ENCODE measurements around the gene ZNF462. TPM values are rescaled to one million over a fixed set of nuclear protein-coding genes. Genes with fewer than 3 reads are reported as not detected.

Gene ZNF462
- polyA plus RNA-seq, 1 donor, result 12.4 TPM

DNA sequence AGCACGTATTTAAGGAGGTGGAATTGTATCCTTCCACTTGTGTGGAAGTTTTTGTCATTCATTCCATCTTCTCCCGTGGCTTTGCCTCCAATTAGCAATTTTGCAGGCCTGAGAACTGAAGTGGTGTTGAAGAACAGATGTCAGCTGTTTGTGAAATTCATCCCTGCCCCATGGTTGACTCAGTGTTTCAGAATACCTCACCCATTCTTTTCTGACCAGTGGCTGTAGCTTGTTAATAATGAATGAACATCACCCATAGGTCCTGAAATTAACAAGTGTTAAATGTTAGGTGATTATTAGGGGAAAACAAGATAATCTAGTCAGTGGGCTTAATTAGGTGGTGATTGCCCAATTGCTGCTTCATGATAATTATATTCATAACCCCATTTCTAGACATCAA is 11.7 kb downstream of the ZNF462 start:
- Histone ChIP-seq H3K4me3 (ENCODE audit: low read length) (no peak overlapping the region), H3K27me3 (ENCODE audit: control insufficient read depth, insufficient read depth, low read length) (no peaks in the 10 kb centered on the region), H3K27ac (ENCODE audit: low read length) (no peak overlapping the region), H3K36me3 (ENCODE audit: control insufficient read depth, insufficient read depth, low read length) (no peaks in the 10 kb centered on the region), H3K4me1 (ENCODE audit: control insufficient read depth, insufficient read depth, low read length) (peaks cover 13% of the 10 kb centered on the region), H3K9me3 (ENCODE audit: control insufficient read depth, low read depth, low read length) (no peaks in the 10 kb centered on the region)
- no peak for DNase-seq
- WGBS (ENCODE audit: insufficient coverage, low lambda C conversion rate), result 100% methylated on average over 1 of the region's 2 CpGs

DNA sequence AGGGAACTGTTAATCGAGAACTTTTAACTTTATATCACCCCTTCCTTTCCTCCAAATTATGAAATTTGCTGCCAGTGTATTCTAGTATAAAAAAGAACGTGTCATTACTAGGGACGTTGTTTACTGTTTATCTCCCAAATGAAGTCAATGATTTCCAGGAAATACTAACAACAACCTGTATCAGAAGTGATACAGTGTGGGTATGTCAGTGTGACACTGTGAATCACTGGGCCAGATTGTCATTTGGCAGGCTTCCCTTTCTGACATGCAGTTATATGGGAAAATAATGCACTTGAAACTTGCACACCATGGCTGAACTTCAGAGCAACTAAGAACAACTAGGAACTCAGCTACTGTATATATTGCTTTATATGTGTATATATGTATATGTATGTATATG is 12.6 kb downstream of the ZNF462 start:
- Histone ChIP-seq H3K4me1 (ENCODE audit: control insufficient read depth, insufficient read depth, low read length) (peaks cover 22% of the 10 kb centered on the region), H3K9me3 (ENCODE audit: control insufficient read depth, low read depth, low read length) (no peaks in the 10 kb centered on the region), H3K36me3 (ENCODE audit: control insufficient read depth, insufficient read depth, low read length) (no peaks in the 10 kb centered on the region), H3K27ac (ENCODE audit: low read length) (no peak overlapping the region), H3K27me3 (ENCODE audit: control insufficient read depth, insufficient read depth, low read length) (no peaks in the 10 kb centered on the region), H3K4me3 (ENCODE audit: low read length) (no peak overlapping the region)
- DNase-seq, result no peak
- no CpG with 5 or more reads among the region's 3 CpGs for WGBS (ENCODE audit: insufficient coverage, low lambda C conversion rate)

DNA sequence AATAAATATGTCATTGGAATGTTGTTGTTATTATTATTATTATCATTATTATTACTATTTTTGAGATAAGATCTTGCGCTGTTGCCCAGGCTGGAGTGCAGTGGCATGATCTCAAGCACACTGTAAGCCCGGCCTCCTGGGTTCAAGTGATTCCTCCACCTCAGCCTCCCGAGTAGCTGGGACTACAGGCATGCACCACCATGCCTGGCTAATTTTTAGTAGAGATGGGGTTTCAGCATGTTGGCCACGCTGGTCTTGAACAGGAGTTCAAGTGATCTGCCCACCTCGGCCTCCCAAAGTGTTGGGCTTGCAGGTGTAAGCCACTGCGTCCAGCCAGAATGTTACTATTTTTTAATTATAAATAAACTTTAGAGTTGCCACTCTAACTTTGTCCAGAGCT is 14.4 kb downstream of the ZNF462 start:
- DNase-seq, result no peak
- H3K4me3 ChIP-seq (ENCODE audit: low read length), result no peak overlapping the region
- H3K27me3 ChIP-seq (ENCODE audit: control insufficient read depth, insufficient read depth, low read length), result no peaks in the 10 kb centered on the region
- no peak overlapping the region for H3K27ac ChIP-seq (ENCODE audit: low read length)
- H3K36me3 ChIP-seq (ENCODE audit: control insufficient read depth, insufficient read depth, low read length), result no peaks in the 10 kb centered on the region
- peaks cover 35% of the 10 kb centered on the region for H3K4me1 ChIP-seq (ENCODE audit: control insufficient read depth, insufficient read depth, low read length)
- 100% methylated on average over 1 of the region's 6 CpGs for WGBS (ENCODE audit: insufficient coverage, low lambda C conversion rate)
- no peaks in the 10 kb centered on the region for H3K9me3 ChIP-seq (ENCODE audit: control insufficient read depth, low read depth, low read length)

DNA sequence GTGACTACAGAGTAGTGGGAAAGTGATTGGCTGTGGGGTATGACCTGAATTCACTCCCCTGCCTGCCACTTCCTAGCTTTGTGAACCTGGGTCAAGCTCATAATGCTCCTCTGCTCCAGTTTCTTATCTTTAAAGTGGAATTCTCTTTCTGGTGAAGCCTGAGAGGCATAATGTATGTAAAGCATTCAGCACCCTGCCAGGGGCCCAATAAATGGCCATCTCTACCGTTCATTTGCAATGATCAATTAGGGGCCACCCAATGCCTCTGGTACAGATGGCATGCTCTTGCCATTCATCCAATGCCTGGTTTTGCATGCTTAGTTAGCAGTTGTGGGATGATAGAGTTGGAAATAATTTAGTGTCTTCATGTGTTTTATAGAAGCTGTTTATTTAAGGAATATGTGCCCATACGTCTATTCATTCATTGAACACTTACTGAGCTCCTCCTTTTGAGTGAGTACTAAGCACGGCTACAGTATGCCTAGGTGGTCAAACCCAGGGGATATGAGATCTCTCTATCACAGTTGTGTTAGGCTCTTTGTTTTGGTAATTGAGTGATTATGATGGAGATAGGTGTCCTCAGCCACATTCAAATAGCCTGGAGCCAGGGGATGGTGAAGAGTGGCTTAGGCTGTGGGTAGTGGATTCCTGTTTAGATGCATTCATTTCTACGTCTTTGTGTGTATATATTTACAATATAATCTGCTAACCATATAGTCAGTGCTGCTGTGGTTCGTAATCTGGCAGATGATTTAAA is 15.3 kb downstream of the ZNF462 start:
- WGBS (ENCODE audit: insufficient coverage, low lambda C conversion rate), result no CpG with 5 or more reads among the region's 5 CpGs
- H3K4me3 ChIP-seq (ENCODE audit: low read length), result no peak overlapping the region
- no peak for DNase-seq
- H3K27me3 ChIP-seq (ENCODE audit: control insufficient read depth, insufficient read depth, low read length), result no peaks in the 10 kb centered on the region
- H3K27ac ChIP-seq (ENCODE audit: low read length), result peak overlapping the region; percentile 54
- H3K9me3 ChIP-seq (ENCODE audit: control insufficient read depth, low read depth, low read length), result no peaks in the 10 kb centered on the region
- H3K36me3 ChIP-seq (ENCODE audit: control insufficient read depth, insufficient read depth, low read length), result no peaks in the 10 kb centered on the region
- H3K4me1 ChIP-seq (ENCODE audit: control insufficient read depth, insufficient read depth, low read length), result peaks cover 37% of the 10 kb centered on the region

DNA sequence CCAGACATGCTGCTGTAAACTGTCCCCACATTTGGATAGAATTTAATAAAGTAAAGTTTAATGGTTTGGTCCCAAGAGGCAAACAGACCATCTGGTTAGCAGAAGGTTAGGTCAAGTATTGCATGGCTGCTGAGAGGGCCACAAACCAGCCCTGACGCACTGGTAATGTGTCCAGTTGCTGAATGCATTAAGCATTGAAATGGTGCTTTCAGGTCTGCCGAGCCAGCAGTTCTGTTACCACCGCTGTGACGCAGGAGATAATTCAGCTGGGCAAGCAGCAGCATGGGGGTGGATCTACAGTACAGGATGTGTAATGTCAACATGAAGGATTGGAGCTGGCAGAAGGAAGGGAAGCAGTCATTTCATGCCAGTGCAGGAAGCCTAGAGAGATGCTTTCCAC is 16.0 kb downstream of the ZNF462 start:
- H3K4me3 ChIP-seq (ENCODE audit: low read length), result no peak overlapping the region
- no peaks in the 10 kb centered on the region for H3K27me3 ChIP-seq (ENCODE audit: control insufficient read depth, insufficient read depth, low read length)
- H3K9me3 ChIP-seq (ENCODE audit: control insufficient read depth, low read depth, low read length), result no peaks in the 10 kb centered on the region
- peaks cover 41% of the 10 kb centered on the region for H3K4me1 ChIP-seq (ENCODE audit: control insufficient read depth, insufficient read depth, low read length)
- DNase-seq, result peak; percentile 75 to 83
- H3K27ac ChIP-seq (ENCODE audit: low read length), result peak overlapping the region; percentile 54
- no CpG with 5 or more reads among the region's 4 CpGs for WGBS (ENCODE audit: insufficient coverage, low lambda C conversion rate)
- H3K36me3 ChIP-seq (ENCODE audit: control insufficient read depth, insufficient read depth, low read length), result no peaks in the 10 kb centered on the region

DNA sequence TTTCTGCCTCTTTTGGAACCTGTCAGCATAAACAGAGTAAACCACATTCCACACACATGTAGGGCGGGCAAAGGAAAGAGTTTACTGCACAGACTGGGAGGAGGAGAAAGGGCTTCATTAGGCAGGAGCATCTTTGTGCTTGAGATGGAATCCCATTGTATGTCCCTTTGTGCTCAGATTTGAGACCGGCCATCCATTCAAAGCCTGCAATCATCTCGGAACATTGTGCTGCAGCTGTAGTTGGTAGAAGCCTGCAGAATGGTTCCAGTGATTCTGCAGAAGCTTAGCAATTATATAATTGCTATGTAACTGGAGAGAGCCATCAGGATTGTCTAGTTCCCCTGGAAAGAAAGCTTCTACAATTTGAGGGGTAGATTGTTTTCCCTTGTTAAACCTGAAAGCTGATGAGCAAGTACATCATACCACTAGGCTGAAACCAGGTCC is 16.5 kb downstream of the ZNF462 start:
- no peak for DNase-seq
- Histone ChIP-seq H3K9me3 (ENCODE audit: control insufficient read depth, low read depth, low read length) (no peaks in the 10 kb centered on the region), H3K36me3 (ENCODE audit: control insufficient read depth, insufficient read depth, low read length) (no peaks in the 10 kb centered on the region), H3K4me3 (ENCODE audit: low read length) (no peak overlapping the region), H3K27ac (ENCODE audit: low read length) (peak overlapping the region; percentile 54), H3K27me3 (ENCODE audit: control insufficient read depth, insufficient read depth, low read length) (no peaks in the 10 kb centered on the region), H3K4me1 (ENCODE audit: control insufficient read depth, insufficient read depth, low read length) (peaks cover 41% of the 10 kb centered on the region)
- WGBS (ENCODE audit: insufficient coverage, low lambda C conversion rate), result no CpG with 5 or more reads among the region's 3 CpGs

DNA sequence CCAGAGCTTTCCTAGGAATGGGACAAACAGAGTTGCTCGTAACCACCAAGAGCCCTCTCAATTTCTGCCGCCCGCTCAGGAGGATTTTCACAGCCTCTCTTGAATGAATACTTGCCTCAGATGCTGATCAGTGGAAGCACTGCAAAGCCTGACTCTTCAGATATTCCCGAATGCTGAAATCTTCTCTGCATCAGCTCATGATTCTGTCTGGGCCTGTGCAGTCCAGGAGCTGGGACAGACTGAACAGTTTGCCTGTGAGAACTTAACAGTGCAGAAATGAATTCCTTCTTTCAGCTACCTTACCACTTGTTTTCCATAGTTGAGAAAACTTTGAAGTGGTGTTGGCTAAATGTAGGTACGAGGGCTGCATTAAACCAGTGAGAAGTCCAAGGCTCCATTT is 17.1 kb downstream of the ZNF462 start:
- Histone ChIP-seq H3K4me3 (ENCODE audit: low read length) (no peak overlapping the region), H3K36me3 (ENCODE audit: control insufficient read depth, insufficient read depth, low read length) (no peaks in the 10 kb centered on the region), H3K27ac (ENCODE audit: low read length) (peak overlapping the region; percentile 50), H3K9me3 (ENCODE audit: control insufficient read depth, low read depth, low read length) (no peaks in the 10 kb centered on the region), H3K27me3 (ENCODE audit: control insufficient read depth, insufficient read depth, low read length) (no peaks in the 10 kb centered on the region), H3K4me1 (ENCODE audit: control insufficient read depth, insufficient read depth, low read length) (peaks cover 41% of the 10 kb centered on the region)
- 83% methylated on average over 1 of the region's 5 CpGs for WGBS (ENCODE audit: insufficient coverage, low lambda C conversion rate)
- DNase-seq, result no peak

DNA sequence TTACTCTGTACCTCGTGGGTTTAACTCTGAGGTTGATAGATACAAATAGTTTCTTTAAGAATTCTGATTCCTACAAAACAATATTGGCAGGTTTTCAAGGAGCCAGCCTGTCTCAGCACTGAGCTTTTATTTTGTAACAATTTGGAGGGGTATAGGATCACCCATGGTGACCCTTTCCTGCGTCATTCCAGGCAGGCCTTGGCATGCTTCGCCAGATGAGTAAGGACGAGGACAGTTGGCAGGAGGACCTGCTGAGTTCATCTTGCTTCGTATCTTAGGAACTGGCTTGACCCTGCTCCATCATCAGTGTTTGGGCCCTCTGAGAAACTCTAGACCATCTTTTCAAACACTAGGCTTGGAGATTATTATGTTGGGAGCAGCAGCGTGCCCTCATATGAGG is 17.9 kb downstream of the ZNF462 start:
- peaks cover 41% of the 10 kb centered on the region for H3K4me1 ChIP-seq (ENCODE audit: control insufficient read depth, insufficient read depth, low read length)
- peak in 1 of 2 donors; percentile 59 for DNase-seq
- no peaks in the 10 kb centered on the region for H3K27me3 ChIP-seq (ENCODE audit: control insufficient read depth, insufficient read depth, low read length)
- H3K9me3 ChIP-seq (ENCODE audit: control insufficient read depth, low read depth, low read length), result no peaks in the 10 kb centered on the region
- H3K27ac ChIP-seq (ENCODE audit: low read length), result peak overlapping the region; percentile 50
- no peaks in the 10 kb centered on the region for H3K36me3 ChIP-seq (ENCODE audit: control insufficient read depth, insufficient read depth, low read length)
- no peak overlapping the region for H3K4me3 ChIP-seq (ENCODE audit: low read length)
- no CpG with 5 or more reads among the region's 6 CpGs for WGBS (ENCODE audit: insufficient coverage, low lambda C conversion rate)

DNA sequence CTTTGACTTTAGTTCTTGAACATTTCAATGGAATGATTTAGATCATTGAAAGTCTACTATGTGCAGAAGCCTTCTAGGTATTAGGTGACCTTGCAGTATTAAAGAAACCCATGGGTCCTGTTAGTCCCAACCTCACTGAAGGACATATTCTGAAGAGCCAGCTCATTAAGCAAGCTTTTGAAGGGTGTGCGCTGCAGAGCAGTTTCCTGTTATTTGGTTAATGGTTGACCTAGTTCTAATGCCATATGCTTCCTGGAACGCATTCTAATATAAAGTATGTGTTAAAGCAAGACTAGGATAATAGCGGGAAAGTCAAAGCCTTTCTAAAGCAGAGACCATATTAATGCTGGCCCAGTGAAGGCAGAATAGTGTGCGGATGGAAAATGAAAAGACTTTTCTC is 20.1 kb downstream of the ZNF462 start:
- no peak for DNase-seq
- H3K27ac ChIP-seq (ENCODE audit: low read length), result no peak overlapping the region
- H3K4me1 ChIP-seq (ENCODE audit: control insufficient read depth, insufficient read depth, low read length), result peaks cover 49% of the 10 kb centered on the region
- WGBS (ENCODE audit: insufficient coverage, low lambda C conversion rate), result 76% methylated on average over 2 of the region's 4 CpGs
- H3K27me3 ChIP-seq (ENCODE audit: control insufficient read depth, insufficient read depth, low read length), result no peaks in the 10 kb centered on the region
- H3K9me3 ChIP-seq (ENCODE audit: control insufficient read depth, low read depth, low read length), result no peaks in the 10 kb centered on the region
- no peaks in the 10 kb centered on the region for H3K36me3 ChIP-seq (ENCODE audit: control insufficient read depth, insufficient read depth, low read length)
- H3K4me3 ChIP-seq (ENCODE audit: low read length), result no peak overlapping the region

DNA sequence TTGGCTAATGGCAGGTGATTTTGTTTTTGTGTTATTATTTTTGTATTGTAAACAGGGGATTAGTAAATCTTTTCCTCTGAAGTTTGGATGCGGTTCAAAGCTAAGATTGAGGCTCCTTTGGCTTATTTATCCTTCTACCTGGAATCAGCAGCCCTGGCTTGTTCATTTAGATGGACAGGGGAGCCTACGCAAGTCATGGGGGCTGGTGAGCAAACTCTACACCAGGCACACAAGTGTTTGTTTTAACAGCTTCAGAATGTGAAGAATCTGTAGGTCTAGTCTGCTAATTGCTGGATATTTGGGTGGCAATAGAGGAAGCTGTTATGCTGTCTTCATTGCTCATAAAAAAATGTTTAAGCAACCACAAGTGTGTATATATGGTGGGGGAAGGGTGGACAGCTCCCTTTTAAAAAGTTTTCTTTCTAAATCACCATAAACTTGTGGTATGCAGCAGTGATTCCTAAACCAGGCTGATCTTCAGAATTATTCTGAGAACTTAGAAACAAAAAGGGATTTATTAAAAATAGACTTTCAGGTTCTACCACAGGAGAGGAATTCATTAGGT is 20.7 kb downstream of the ZNF462 start:
- no CpG with 5 or more reads among the region's 2 CpGs for WGBS (ENCODE audit: insufficient coverage, low lambda C conversion rate)
- H3K4me1 ChIP-seq (ENCODE audit: control insufficient read depth, insufficient read depth, low read length), result peaks cover 45% of the 10 kb centered on the region

DNA sequence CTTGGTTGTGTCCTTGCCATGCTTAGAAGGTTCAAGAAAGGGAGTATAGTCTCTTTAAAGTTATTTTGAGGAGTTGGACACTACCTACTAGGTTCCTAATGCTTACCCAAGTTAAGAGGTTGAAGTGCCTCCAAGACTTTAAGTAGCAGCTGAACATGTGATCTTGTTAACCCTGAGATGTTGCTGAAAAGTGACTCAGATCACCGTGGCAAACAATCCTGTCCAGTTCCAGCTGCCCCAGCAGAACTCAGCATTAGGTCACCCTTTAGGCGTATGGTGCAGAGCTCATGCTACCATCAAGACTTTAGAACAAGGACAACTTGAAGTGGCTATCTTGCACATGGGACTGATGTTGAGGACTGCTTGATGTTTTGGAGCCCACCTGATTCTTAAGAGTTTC is 22.5 kb downstream of the ZNF462 start:
- Histone ChIP-seq H3K9me3 (ENCODE audit: control insufficient read depth, low read depth, low read length) (no peaks in the 10 kb centered on the region), H3K4me3 (ENCODE audit: low read length) (no peak overlapping the region), H3K4me1 (ENCODE audit: control insufficient read depth, insufficient read depth, low read length) (peaks cover 39% of the 10 kb centered on the region), H3K27me3 (ENCODE audit: control insufficient read depth, insufficient read depth, low read length) (no peaks in the 10 kb centered on the region), H3K36me3 (ENCODE audit: control insufficient read depth, insufficient read depth, low read length) (no peaks in the 10 kb centered on the region), H3K27ac (ENCODE audit: low read length) (no peak overlapping the region)
- no CpG with 5 or more reads among the region's 2 CpGs for WGBS (ENCODE audit: insufficient coverage, low lambda C conversion rate)
- DNase-seq, result peak; percentile 12 to 53

More for the DNA sequence above, 20.7 kb downstream of the ZNF462 start:
- H3K9me3 ChIP-seq (ENCODE audit: control insufficient read depth, low read depth, low read length), result no peaks in the 10 kb centered on the region
- H3K27me3 ChIP-seq (ENCODE audit: control insufficient read depth, insufficient read depth, low read length), result no peaks in the 10 kb centered on the region
- no peak overlapping the region for H3K27ac ChIP-seq (ENCODE audit: low read length)
- H3K4me3 ChIP-seq (ENCODE audit: low read length), result no peak overlapping the region
- no peak for DNase-seq
- no peaks in the 10 kb centered on the region for H3K36me3 ChIP-seq (ENCODE audit: control insufficient read depth, insufficient read depth, low read length)

All from large intestine (tissue), 3 donors.